Ovary (tissue), 3 donors: ENCODE measurements around the gene ACTL9.

Experiments used
- POLR2A ChIP-seq: fragments of 450-650 bp; IDR thresholded peaks from one replicate; pipeline ENCODE4 v1.6.1; 2017; ENCODE audit warnings: antibody characterized with exemption, mild to moderate bottlenecking, moderate library complexity
- TF ChIP-seq, protein P1 (sequence below), 3 donors: fragments of 450-650 bp in 2 of 3; fragments of 200-600 bp in 1 of 3; IDR thresholded peaks; one replicate each; pipeline versions ENCODE4 v1.5.1 to v1.8.0; 2016 to 2022; ENCODE audit warnings: antibody characterized with exemption in 3 of 3, mild to moderate bottlenecking in 1 of 3
- donor health status: DM: no; HTN: no; CAD: no.

DNA sequence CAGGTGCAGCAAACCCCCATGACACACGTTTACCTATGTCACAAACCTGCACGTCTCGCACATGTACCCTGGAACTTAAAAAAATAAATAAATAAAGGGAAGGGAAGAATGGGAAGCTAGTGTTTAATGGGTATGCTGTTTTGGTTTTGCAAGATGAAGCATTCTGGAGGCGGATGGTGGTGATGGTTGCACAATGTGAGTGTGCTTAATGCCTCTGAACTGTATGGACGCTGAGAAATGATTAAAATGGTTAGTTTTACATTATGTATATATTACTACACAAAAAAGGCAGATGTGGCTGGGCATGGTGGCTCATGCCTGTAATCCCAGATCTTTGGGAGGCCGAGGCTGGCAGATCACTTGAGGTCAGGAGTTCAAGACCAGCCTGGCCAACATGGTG is 50.4 kb downstream of the ACTL9 start:
- TF ChIP-seq, protein P1, sequence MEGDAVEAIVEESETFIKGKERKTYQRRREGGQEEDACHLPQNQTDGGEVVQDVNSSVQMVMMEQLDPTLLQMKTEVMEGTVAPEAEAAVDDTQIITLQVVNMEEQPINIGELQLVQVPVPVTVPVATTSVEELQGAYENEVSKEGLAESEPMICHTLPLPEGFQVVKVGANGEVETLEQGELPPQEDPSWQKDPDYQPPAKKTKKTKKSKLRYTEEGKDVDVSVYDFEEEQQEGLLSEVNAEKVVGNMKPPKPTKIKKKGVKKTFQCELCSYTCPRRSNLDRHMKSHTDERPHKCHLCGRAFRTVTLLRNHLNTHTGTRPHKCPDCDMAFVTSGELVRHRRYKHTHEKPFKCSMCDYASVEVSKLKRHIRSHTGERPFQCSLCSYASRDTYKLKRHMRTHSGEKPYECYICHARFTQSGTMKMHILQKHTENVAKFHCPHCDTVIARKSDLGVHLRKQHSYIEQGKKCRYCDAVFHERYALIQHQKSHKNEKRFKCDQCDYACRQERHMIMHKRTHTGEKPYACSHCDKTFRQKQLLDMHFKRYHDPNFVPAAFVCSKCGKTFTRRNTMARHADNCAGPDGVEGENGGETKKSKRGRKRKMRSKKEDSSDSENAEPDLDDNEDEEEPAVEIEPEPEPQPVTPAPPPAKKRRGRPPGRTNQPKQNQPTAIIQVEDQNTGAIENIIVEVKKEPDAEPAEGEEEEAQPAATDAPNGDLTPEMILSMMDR (IDR thresholded peaks at IDR 0.05) = no peak
- no peak for TF ChIP-seq POLR2A
